Esophagus squamous epithelium (tissue), 5 donors: Measurements from ENCODE around the gene EPS8. TPM values are rescaled to one million over a fixed set of nuclear protein-coding genes. Genes with fewer than 3 reads are reported as not detected.

ENCODE experiments used
- DNase-seq: peaks from one replicate; lab custom pipeline; 2025; lab: John Stamatoyannopoulos, UW
- H3K27ac ChIP-seq, 4 donors: fragments of 200-600 bp; sonication (generic); one replicate each; pipeline ENCODE4 v1.5.1; 2016 to 2019; ENCODE audit warnings: mild to moderate bottlenecking in 1 of 4
- H3K27me3 ChIP-seq, 4 donors: fragments of 200-600 bp; sonication (generic); 1 replicate in 3 of 4; 2 replicates in 1 of 4; pipeline versions ENCODE4 v1.5.1 to v1.6.0; 2017 to 2021; ENCODE audit warnings: antibody characterized with exemption in 1 of 4
- H3K36me3 ChIP-seq, 3 donors: fragments of 200-600 bp; sonication (generic); one replicate each; pipeline ENCODE4 v1.5.1; 2016 to 2019
- H3K4me1 ChIP-seq, 3 donors: fragments of 200-600 bp; sonication (generic); one replicate each; pipeline ENCODE4 v1.5.1; 2017 to 2019
- H3K4me3 ChIP-seq, 4 donors: fragments of 200-600 bp; sonication (generic); 1 replicate in 3 of 4; 2 replicates in 1 of 4; pipeline ENCODE4 v1.5.1; 2016 to 2019; ENCODE audit warnings: mild to moderate bottlenecking in 2 of 4, moderate library complexity in 1 of 4
- H3K9me3 ChIP-seq, 3 donors: fragments of 200-600 bp; sonication (generic); one replicate each; pipeline ENCODE4 v1.5.1; 2016 to 2019
- CTCF ChIP-seq, 6 experiments: fragments of 450-650 bp in 4 of 6; fragments of 200-600 bp in 2 of 6; sonication (generic) in 2 of 6; IDR thresholded peaks; one replicate each; pipeline ENCODE4 v1.5.1; 2016 to 2019; ENCODE audit warnings: antibody characterized with exemption in 6 of 6, mild to moderate bottlenecking in 4 of 6, moderate library complexity in 4 of 6
- POLR2A ChIP-seq, 4 donors: fragments of 450-650 bp; IDR thresholded peaks; one replicate each; pipeline ENCODE4 v1.6.1; 2017; ENCODE audit warnings: antibody characterized with exemption in 4 of 4, mild to moderate bottlenecking in 4 of 4, moderate library complexity in 3 of 4
- WGBS, 2 donors: methylation state at CpG; one replicate each; pipeline ENCODE4 v1.1.5; 2018; 5-methylcytosine and 5-hydroxymethylcytosine counted together
- intact Hi-C: fragments of 100-400 bp; cut with DNase I; formaldehyde crosslinking; loops from one replicate; pipeline ENCODE4 v1.15.0; 2022
- total RNA-seq, 4 donors: library from RNA; depleted of rRNA; stranded (reverse); fragments of >200 nt; gene quantifications; one replicate each; pipeline ENCODE4 v1.1.0, GENCODE V29; 2016
- donor health status: DM: yes; HTN: yes; CAD: no.

The EPS8 gene
- total RNA-seq, 4 donors from 2014 or later: 14.2 to 56.6 (median 17.7) TPM

- 51 to 68% methylated on average over 3 of the region's 3 CpGs for WGBS, 2 donors
- H3K27me3 ChIP-seq: no peaks in the 10 kb centered on the region
- H3K4me1 ChIP-seq: peaks cover 0 to 58% (median 13%) of the 10 kb centered on the region in 3 donors
- no peak overlapping the region for H3K4me3 ChIP-seq
- intact Hi-C loops: no loop called here
- H3K9me3 ChIP-seq: no peaks in the 10 kb centered on the region
- TF ChIP-seq POLR2A (IDR thresholded peaks at IDR 0.05) (no peak), CTCF (IDR thresholded peaks at IDR 0.05) (no peak)
- DNase-seq: no peak
- H3K27ac ChIP-seq: peak overlapping the region; percentile 52 to 79 (median 77)
- no peaks in the 10 kb centered on the region for H3K36me3 ChIP-seq
These were observed 90.8 kb downstream of the EPS8 start for GRCh38 chr12:15698377-15698871.

- no peaks in the 10 kb centered on the region for H3K9me3 ChIP-seq
- TF ChIP-seq POLR2A (IDR thresholded peaks at IDR 0.05): no peak
- TF ChIP-seq CTCF (IDR thresholded peaks at IDR 0.05): no peak
- H3K4me1 ChIP-seq: peaks cover 0 to 56% (median 12%) of the 10 kb centered on the region in 3 donors
- no peaks in the 10 kb centered on the region for H3K36me3 ChIP-seq
- intact Hi-C loops: no loop called here
- no peak overlapping the region for H3K4me3 ChIP-seq
- WGBS, 2 donors: 50 to 58% methylated on average over 2 of the region's 2 CpGs
- H3K27me3 ChIP-seq: no peaks in the 10 kb centered on the region
- no peak for DNase-seq
- H3K27ac ChIP-seq: peak overlapping the region; percentile 52 to 79 (median 76)
These were observed 92.0 kb downstream of the EPS8 start for GRCh38 chr12:15697201-15697600.

GRCh38 chr12:15693228-15693911 lies 95.8 kb downstream of the EPS8 start:
- no peak for DNase-seq
- H3K36me3 ChIP-seq: no peaks in the 10 kb centered on the region
- no peaks in the 10 kb centered on the region for H3K27me3 ChIP-seq
- H3K27ac ChIP-seq: peak overlapping the region in 3 of 4 donors; percentile 51 to 75 (median 60)
- WGBS, 2 donors: 72 to 73% methylated on average over 2 of the region's 2 CpGs
- peaks cover 0 to 57% (median 12%) of the 10 kb centered on the region in 3 donors for H3K4me1 ChIP-seq
- H3K4me3 ChIP-seq: no peak overlapping the region
- no peaks in the 10 kb centered on the region for H3K9me3 ChIP-seq
- no peak for TF ChIP-seq POLR2A (IDR thresholded peaks at IDR 0.05)
- TF ChIP-seq CTCF (IDR thresholded peaks at IDR 0.05): no peak
- intact Hi-C loops: no loop called here

- Histone ChIP-seq H3K4me1 (peaks cover 0 to 51% (median 14%) of the 10 kb centered on the region in 3 donors), H3K27ac (peak overlapping the region; percentile 33 to 79 (median 70)), H3K4me3 (no peak overlapping the region), H3K9me3 (no peaks in the 10 kb centered on the region), H3K27me3 (no peaks in the 10 kb centered on the region), H3K36me3 (no peaks in the 10 kb centered on the region)
- DNase-seq: no peak
- TF ChIP-seq POLR2A (IDR thresholded peaks at IDR 0.05): no peak
- no peak for TF ChIP-seq CTCF (IDR thresholded peaks at IDR 0.05)
- intact Hi-C loops: no loop called here
- 65 to 83% methylated on average over 4 of the region's 4 CpGs for WGBS, 2 donors
These were observed 97.8 kb downstream of the EPS8 start for GRCh38 chr12:15691388-15691787.

GRCh38 chr12:15690320-15690719 lies 98.9 kb downstream of the EPS8 start:
- 75% methylated on average over 1 of the region's 1 CpG for WGBS, 2 donors
- TF ChIP-seq POLR2A (IDR thresholded peaks at IDR 0.05) (no peak), CTCF (IDR thresholded peaks at IDR 0.05) (no peak)
- H3K4me3 ChIP-seq: no peak overlapping the region
- peaks cover 0 to 50% (median 14%) of the 10 kb centered on the region in 3 donors for H3K4me1 ChIP-seq
- no peak for DNase-seq
- H3K27me3 ChIP-seq: no peaks in the 10 kb centered on the region
- intact Hi-C loops: no loop called here
- no peaks in the 10 kb centered on the region for H3K9me3 ChIP-seq
- H3K27ac ChIP-seq: peak overlapping the region in 3 of 4 donors; percentile 25 to 79 (median 75)
- H3K36me3 ChIP-seq: no peaks in the 10 kb centered on the region
